K562 (cell line): ENCODE measurements around the gene SLC22A6. TPM values are rescaled to one million over a fixed set of nuclear protein-coding genes. Genes with fewer than 3 reads are reported as not detected.

Source experiments
- ATAC-seq: fragments of 200-7000 bp; cut with Tn5 transposase; 3 replicates; pipeline ENCODE4 v1.9.1; 2020; ENCODE audit warnings: moderate library complexity
- BruUV-seq: library from RNA; stranded (reverse); fragments of 400-500 nt; replicated peaks from 2 replicates; lab custom pipeline; 2021; lab: Mats Ljungman, UMichigan
- CTCF ChIA-PET: fragments of 300-600 bp; formaldehyde crosslinking; extraction: SDS; loops from one replicate; lab custom pipeline; 2021; ENCODE audit warnings: low intra/inter-chr PET ratio; lab: Yijun Ruan, JAX
- POLR2A ChIA-PET: fragments of 300-600, 350-650 bp; sonication (Branson Sonifier 250); formaldehyde crosslinking; extraction: SDS; loops from one replicate; lab custom pipeline; 2021; ENCODE audit warnings: antibody characterized with exemption, inconsistent platforms; lab: Yijun Ruan, JAX
- DNase-seq, 4 experiments: peaks; one replicate each; pipeline versions ENCODE4 v3.0.0 to v3.0.0-alpha.2; 2011 to 2018; ENCODE audit warnings: low spot score in 3 of 4, mixed read lengths in 3 of 4; ENCODE audit errors: extremely low read depth in 1 of 4
- FAIRE-seq: peaks from 2 replicates; lab custom pipeline; 2011; peaks lifted over from hg19 to GRCh38; lab: Jason Lieb, UNC
- H2AFZ ChIP-seq: 2 replicates; pipeline ENCODE4 v1.6.0; 2011; ENCODE audit warnings: low read depth, low read length, control low read depth, inconsistent platforms
- H3K27ac ChIP-seq: fragments of 200-600 bp; 3 replicates; pipeline ENCODE4 v1.8.0; 2011; ENCODE audit warnings: low read depth, mild to moderate bottlenecking, control low read depth, inconsistent platforms, low read length, moderate library complexity, mixed read lengths; ENCODE audit errors: extremely low read depth
- H3K27me3 ChIP-seq, 2 experiments: fragments of 300-600 bp in 1 of 2; 2 replicates in 1 of 2; 3 replicates in 1 of 2; pipeline versions ENCODE4 v1.6.0 to v1.8.0; 2011; ENCODE audit warnings: inconsistent platforms in 2 of 2, low read length in 2 of 2, mild to moderate bottlenecking in 1 of 2, mixed read lengths in 1 of 2, moderate library complexity in 1 of 2; ENCODE audit not compliant: control insufficient read depth in 2 of 2, insufficient read depth in 2 of 2
- H3K36me3 ChIP-seq: fragments of 300-600 bp; 3 replicates; pipeline ENCODE4 v1.8.0; 2011; ENCODE audit warnings: mild to moderate bottlenecking, low read length, inconsistent platforms; ENCODE audit not compliant: control insufficient read depth, insufficient read depth
- H3K4me1 ChIP-seq, 2 experiments: fragments of 200-600 bp in 1 of 2; replicated peaks in 1 of 2; 2 replicates in 1 of 2; 3 replicates in 1 of 2; pipeline versions ENCODE4 v1.5.1 to v1.8.0; 2011; ENCODE audit warnings: inconsistent platforms in 2 of 2, low read length in 2 of 2, mild to moderate bottlenecking in 1 of 2, mixed read lengths in 1 of 2, moderate library complexity in 1 of 2; ENCODE audit not compliant: control insufficient read depth in 2 of 2, insufficient read depth in 2 of 2
- H3K4me2 ChIP-seq: 2 replicates; pipeline ENCODE4 v1.6.1; 2011; ENCODE audit warnings: low read length, control low read depth, inconsistent platforms, mixed read lengths; ENCODE audit not compliant: insufficient read depth
- H3K4me3 ChIP-seq: fragments of 200-600 bp; sonication (generic), shearing (Covaris generic); 2 replicates; pipeline ENCODE4 v1.5.1; 2016; ENCODE audit warnings: control low read depth, inconsistent platforms
- H3K79me2 ChIP-seq: fragments of 200-600 bp; 3 replicates; pipeline ENCODE4 v1.8.0; 2011; ENCODE audit warnings: low read length, inconsistent platforms; ENCODE audit not compliant: control insufficient read depth, insufficient read depth
- H3K9ac ChIP-seq, 2 experiments: 2 replicates each; pipeline versions ENCODE4 v1.6.0 to v1.6.1; 2011; ENCODE audit warnings: low read depth in 2 of 2, low read length in 2 of 2, control low read depth in 1 of 2, inconsistent platforms in 1 of 2, mild to moderate bottlenecking in 1 of 2, mixed read lengths in 1 of 2; ENCODE audit not compliant: insufficient read depth in 1 of 2
- H3K9me1 ChIP-seq: one replicate; pipeline ENCODE4 v1.6.0; 2011; ENCODE audit warnings: inconsistent platforms, mild to moderate bottlenecking, low read length, moderate library complexity; ENCODE audit not compliant: control insufficient read depth, insufficient read depth
- H3K9me3 ChIP-seq: replicated peaks from 2 replicates; pipeline ENCODE4 v1.5.1; 2011; ENCODE audit warnings: low read depth, low read length, inconsistent platforms; ENCODE audit not compliant: control insufficient read depth, insufficient read depth
- H4K20me1 ChIP-seq: replicated peaks from 2 replicates; pipeline ENCODE4 v1.6.1; 2011; ENCODE audit warnings: low read length, inconsistent platforms, mixed read lengths; ENCODE audit not compliant: control insufficient read depth, insufficient read depth
- CCNT2 ChIP-seq: IDR thresholded peaks from 2 replicates; pipeline ENCODE4 v1.6.1; 2011; ENCODE audit warnings: borderline replicate concordance, low read depth, mild to moderate bottlenecking, moderate library complexity, mixed read lengths, low read length; ENCODE audit not compliant: insufficient read length; ENCODE audit errors: extremely low read depth
- ETS2 ChIP-seq: IDR thresholded peaks from 2 replicates; pipeline ENCODE4 v1.6.1; 2016; ENCODE audit warnings: borderline replicate concordance, missing genetic modification characterization, mild to moderate bottlenecking, moderate library complexity, missing compliant biosample characterization; ENCODE audit not compliant: poor library complexity, severe bottlenecking
- MXD1 ChIP-seq: fragments of 250-450 bp; sonication (Bioruptor Pico); IDR thresholded peaks from 2 replicates; pipeline ENCODE4 v1.8.0; 2021; ENCODE audit warnings: borderline replicate concordance, mild to moderate bottlenecking, moderate library complexity; ENCODE audit not compliant: poor library complexity, severe bottlenecking
- NR4A1 ChIP-seq, 2 experiments: fragments of 250-450 bp in 1 of 2; fragments of 450-650 bp in 1 of 2; sonication (Bioruptor Pico) in 1 of 2; IDR thresholded peaks; 2 replicates each; pipeline versions ENCODE4 v1.4.0 to v1.6.1; 2016 to 2020; ENCODE audit warnings: mild to moderate bottlenecking in 2 of 2, missing compliant biosample characterization in 1 of 2, missing genetic modification characterization in 1 of 2, moderate library complexity in 1 of 2
- RB1 ChIP-seq: fragments of 450-650 bp; IDR thresholded peaks from 2 replicates; pipeline ENCODE4 v1.6.1; 2017; ENCODE audit warnings: low read depth, mild to moderate bottlenecking
- RBBP5 ChIP-seq: fragments of 200-600 bp; sonication (generic); IDR thresholded peaks from 2 replicates; pipeline ENCODE4 v1.6.1; 2012; ENCODE audit warnings: borderline replicate concordance, mild to moderate bottlenecking, low read length, control low read depth, inconsistent platforms; ENCODE audit not compliant: insufficient read depth, poor library complexity, severe bottlenecking
- SMC3 ChIP-seq: conservative IDR thresholded peaks from 2 replicates; pipeline ENCODE4 v1.6.1; 2011; ENCODE audit warnings: low read depth, low read length, improper control_type of control experiment; ENCODE audit not compliant: insufficient read depth
- THAP7 ChIP-seq: fragments of 250-450 bp; sonication (Bioruptor Pico); IDR thresholded peaks from 2 replicates; pipeline ENCODE4 v1.5.0; 2021
- ZNF507 ChIP-seq: conservative IDR thresholded peaks from 2 replicates; pipeline ENCODE4 v1.6.1; 2017; ENCODE audit warnings: missing genetic modification characterization, missing compliant biosample characterization
- WGBS: fragments of 100-300 bp; shearing (Covaris generic); methylation state at CpG from one replicate; pipeline ENCODE4 v1.1.6; 2016; ENCODE audit warnings: low coverage, mixed read lengths; ENCODE audit not compliant: insufficient coverage; ENCODE audit errors: missing lambda C conversion rate; 5-methylcytosine and 5-hydroxymethylcytosine counted together
- in situ Hi-C: fragments of 300-500 bp; cut with MboI; formaldehyde crosslinking; loops from 4 replicates; pipeline ENCODE4 v1.15.0; 2018; ENCODE audit warnings: inconsistent platforms, mixed read lengths
- intact Hi-C: fragments of 100-400 bp; cut with micrococcal nuclease; formaldehyde crosslinking; loops from 2 replicates; pipeline ENCODE4 v1.14.2; 2022
- polyA plus RNA-seq, 8 experiments: library from polyadenylated mRNA; depleted of rRNA in 4 of 8; stranded (reverse) in 5 of 8; unstranded in 3 of 8; fragments of >200 nt; fragmentation: Nextera tagmentation in 2 of 8; fragmentation: Illumina TruSeq in 1 of 8; extraction: Ambion mirVana in 2 of 8; extraction: Trizol in 1 of 8; gene quantifications; 2 replicates each; pipeline versions ENCODE4 v1.2.1 to v1.2.3, GENCODE V29; 2011 to 2014; ENCODE audit warnings: inconsistent platforms in 1 of 8, missing spikeins in 1 of 8
- total RNA-seq, 7 experiments: library from RNA; depleted of rRNA in 6 of 7; stranded (reverse); fragments of >200 nt in 6 of 7; fragmentation: Illumina TruSeq in 2 of 7; extraction: Trizol in 2 of 7; gene quantifications; 2 replicates each; pipeline versions ENCODE4 v1.2.1 to v1.2.3, GENCODE V29; 2011 to 2021; ENCODE audit warnings: low replicate concordance in 1 of 7

SLC22A6 gene
- total and polyA plus RNA-seq, 9 of the 15 experiments (the other 6 are each of a cell fraction or from before 2014, with no cell fraction given): not detected

DNA sequence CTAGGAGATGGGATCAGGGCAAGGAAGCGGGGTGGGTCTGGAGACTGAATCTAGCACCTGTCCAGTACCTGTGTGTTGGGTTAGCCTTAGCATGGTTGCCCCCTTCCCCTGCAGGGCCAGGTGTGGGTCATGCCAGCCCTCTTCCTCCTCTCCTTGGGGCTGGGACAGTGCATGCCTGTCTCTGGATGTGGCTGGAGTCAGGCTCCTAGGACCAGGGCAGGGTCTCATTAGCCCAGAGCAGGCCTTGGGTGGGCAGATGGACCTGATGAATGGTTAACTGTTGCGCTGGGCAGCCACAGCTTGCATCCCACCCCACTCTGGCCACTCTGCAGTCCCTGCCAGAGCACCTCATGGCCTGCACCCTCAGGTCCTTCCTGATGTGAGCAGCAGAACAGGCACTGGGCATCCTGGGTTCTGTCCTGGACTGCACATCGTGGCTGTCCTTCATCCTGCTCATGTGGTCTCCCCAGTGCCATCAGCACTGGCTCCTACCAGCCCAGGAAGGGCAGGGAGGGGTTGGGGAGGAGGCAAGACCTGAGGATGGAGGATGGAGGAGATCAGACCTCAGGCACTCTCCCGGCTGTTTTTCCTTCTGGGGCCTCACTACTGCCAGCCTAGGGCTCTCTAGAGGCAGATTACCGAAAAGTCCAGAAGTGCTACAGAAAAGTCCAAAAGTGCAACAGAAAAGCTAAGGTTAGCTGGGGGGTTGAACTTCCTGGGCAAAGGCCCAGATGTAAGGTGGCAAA lies 50.8 kb downstream of the SLC22A6 start:
- Histone ChIP-seq H3K9me1 (no peaks in the 10 kb centered on the region), H3K9me3 (no peaks in the 10 kb centered on the region), H3K4me3 (no peak overlapping the region), H2AFZ (no peak overlapping the region), H3K9ac (no peak overlapping the region), H3K79me2 (no peaks in the 10 kb centered on the region), H3K4me2 (no peak overlapping the region), H3K36me3 (no peaks in the 10 kb centered on the region), H3K4me1 (no peaks in the 10 kb centered on the region; a peak in 1 of 5 replicates), H4K20me1 (no peaks in the 10 kb centered on the region), H3K27ac (no peak overlapping the region), H3K27me3 (peaks cover 2 to 47% of the 10 kb centered on the region in 2 experiments)
- 3% methylated on average over 5 of the region's 5 CpGs for WGBS
- TF ChIP-seq MXD1 (CRISPR knock-in tag) (no peak), THAP7 (no peak)
- intact Hi-C loops (no loop called here), in situ Hi-C loops (no loop called here)
- ChIA-PET POLR2A (no interaction called here), CTCF (no interaction called here)
- no peak for DNase-seq
- FAIRE-seq: no peak
- no peak for ATAC-seq
- no TSS peak for BruUV-seq

GRCh38 chr11:62933285-62933684 lies 51.5 kb downstream of the SLC22A6 start:
- Histone ChIP-seq H3K36me3 (no peaks in the 10 kb centered on the region), H3K9me3 (no peaks in the 10 kb centered on the region), H3K27me3 (peaks cover 5 to 47% of the 10 kb centered on the region in 2 experiments), H3K79me2 (no peaks in the 10 kb centered on the region), H2AFZ (no peak overlapping the region), H3K27ac (no peak overlapping the region), H3K9ac (no peak overlapping the region), H3K9me1 (no peaks in the 10 kb centered on the region), H3K4me1 (no peaks in the 10 kb centered on the region; a peak in 1 of 5 replicates), H4K20me1 (peaks cover 3% of the 10 kb centered on the region; the same call in 1 of the 2 replicates), H3K4me2 (no peak overlapping the region), H3K4me3 (no peak overlapping the region)
- DNase-seq (no peak), FAIRE-seq (no peak), ATAC-seq (peak; percentile 36; the same call in 2 of the 3 replicates)
- 5% methylated on average over 13 of the region's 13 CpGs for WGBS
- BruUV-seq: no TSS peak
- intact Hi-C loops (no loop called here), in situ Hi-C loops (no loop called here)
- CTCF ChIA-PET: no interaction called here
- POLR2A ChIA-PET: interaction anchor here (0.7 to 0.8 kb wide), 2 partner anchors 13 to 14 kb away, joined by 3 to 4 read pairs; no protein-coding TSS in a partner anchor
- TF ChIP-seq ETS2 (tag) (no peak), CCNT2 (no peak), SMC3 (no peak), NR4A1 (CRISPR knock-in tag; IDR thresholded peaks at IDR 0.05) (no peak), NR4A1 (tag; IDR thresholded peaks at IDR 0.05) (no peak), RBBP5 (no peak), RB1 (no peak), ZNF507 (tag) (no peak)
